Activated CD8-positive, alpha-beta memory T cell treated with anti-CD3 and anti-CD28 coated beads for 4 hours (primary cell): ENCODE measurements around the gene ZNF688.
"Not testable (repeated sequence)": the region's sequence is repeated elsewhere in the genome, so short reads cannot be mapped to it uniquely, and the experiment has no call there.

Experiments
- DNase-seq, 2 donors: peaks; one replicate each; pipeline ENCODE4 v3.0.0-alpha.2; 2020; ENCODE audit warnings: low read depth in 2 of 2

ZNF688 gene

GRCh38 chr16:30533748-30534367 is 37.7 kb downstream of the ZNF688 start:
- no peak for DNase-seq

DNA sequence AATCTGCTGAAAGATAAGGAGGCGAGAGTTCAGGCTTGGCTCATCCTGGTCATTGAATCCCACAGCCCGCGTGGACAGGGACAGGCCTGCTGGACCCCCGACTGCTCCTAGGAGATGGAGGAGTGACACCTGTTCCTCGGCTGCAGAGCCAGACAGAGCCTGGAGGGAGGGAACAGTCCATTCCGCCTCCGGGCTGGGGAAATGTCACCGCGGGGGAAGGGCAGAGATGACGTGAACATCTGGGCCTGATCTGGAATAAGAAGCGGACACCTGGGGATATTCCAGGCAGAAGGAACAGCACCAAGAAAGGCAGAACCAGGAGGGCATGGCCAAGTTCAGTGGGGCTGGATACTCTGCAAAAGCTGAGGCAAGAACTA is 38.4 kb downstream of the ZNF688 start:
- DNase-seq: no peak

DNA sequence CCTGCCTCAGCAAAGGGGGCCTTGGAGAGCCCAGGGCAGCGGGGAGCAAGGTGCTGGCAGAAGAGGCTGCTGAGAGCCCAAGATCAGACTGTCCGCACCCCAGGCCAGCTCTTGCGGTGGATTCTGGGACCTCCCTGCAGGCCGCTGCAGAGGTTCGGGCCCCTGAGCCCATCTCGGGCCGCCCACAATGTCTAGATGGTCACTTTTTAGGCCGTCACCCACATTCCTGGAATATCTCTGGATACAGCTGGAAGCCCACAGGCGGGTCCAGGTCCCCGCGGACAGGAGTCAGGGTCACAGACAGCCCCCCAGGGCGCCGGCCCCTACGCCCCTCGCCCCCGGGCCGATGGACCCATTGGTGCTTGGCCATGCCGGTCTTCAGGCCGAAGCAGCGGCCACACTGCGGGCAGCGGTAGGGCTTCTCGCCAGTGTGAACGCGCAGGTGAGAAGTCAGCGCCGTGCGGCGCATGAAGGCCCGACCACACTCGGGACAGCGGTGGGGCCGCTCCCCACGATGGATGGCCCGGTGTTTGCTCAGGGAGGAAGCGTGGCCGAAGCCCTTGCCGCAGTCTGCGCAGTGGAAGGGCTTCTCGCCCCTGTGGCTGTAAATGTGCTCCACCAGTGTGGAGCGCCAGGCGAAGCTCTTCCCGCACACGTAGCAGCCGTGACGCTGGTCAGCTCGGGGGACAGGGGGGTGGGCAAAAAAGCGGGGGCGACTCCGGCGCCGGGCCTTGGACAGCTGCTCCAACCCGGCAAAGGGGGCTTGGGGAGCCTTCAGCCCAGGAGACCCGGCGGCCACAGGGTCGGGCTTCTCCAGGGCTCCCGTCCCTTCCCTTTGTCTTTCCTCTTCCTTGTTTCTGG is 39.0 kb downstream of the ZNF688 start:
- no peak for DNase-seq

DNA sequence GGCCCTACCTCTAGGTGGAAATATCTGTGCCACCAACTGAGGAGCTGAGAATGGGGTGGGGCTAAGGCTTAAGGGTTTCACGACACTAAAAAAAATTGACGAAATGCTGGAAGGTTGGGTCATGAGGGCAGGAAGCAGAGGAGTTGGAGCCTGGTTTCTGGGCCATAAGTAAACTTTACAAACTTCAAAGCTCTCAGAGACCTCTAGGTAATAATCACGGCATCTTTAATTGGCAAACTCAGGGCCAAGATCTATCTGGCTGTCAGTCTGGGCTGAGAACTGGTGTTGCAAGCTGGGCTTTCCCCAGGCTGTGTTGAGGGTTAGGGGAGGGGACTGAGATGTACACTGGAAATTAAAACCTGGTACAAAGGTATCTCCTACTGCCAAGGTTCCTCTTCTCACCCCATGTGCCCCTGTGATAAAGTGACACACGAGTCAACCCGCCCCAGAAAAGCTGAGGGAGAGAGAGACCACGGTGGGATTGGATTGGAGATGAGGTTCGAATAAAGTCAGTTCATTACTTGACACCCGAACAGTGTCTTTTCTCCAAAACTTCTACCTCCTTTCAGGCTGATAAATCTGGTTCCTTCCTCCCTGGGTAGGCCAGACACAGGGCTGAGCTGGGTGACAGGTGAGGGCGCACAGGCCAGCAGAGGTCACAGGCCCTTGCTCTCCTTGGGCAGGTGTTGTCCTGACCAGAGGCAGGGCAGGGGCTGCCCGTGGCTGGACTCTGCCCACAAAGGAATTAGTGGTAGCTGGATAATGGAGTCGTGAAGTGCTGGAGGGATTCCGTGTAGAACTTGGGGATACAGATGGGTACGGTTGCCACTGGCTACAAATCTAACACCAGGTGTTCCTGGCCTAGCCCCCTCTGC is 41.1 kb downstream of the ZNF688 start:
- no peak for DNase-seq

GRCh38 chr16:30528799-30529457 is 42.6 kb downstream of the ZNF688 start:
- DNase-seq: no peak

- no peak for DNase-seq
Observed at GRCh38 chr16:30527635-30528178, 43.8 kb downstream of the ZNF688 start.

GRCh38 chr16:30526823-30527634 is 44.5 kb downstream of the ZNF688 start:
- peak; percentile 79 for DNase-seq

DNA sequence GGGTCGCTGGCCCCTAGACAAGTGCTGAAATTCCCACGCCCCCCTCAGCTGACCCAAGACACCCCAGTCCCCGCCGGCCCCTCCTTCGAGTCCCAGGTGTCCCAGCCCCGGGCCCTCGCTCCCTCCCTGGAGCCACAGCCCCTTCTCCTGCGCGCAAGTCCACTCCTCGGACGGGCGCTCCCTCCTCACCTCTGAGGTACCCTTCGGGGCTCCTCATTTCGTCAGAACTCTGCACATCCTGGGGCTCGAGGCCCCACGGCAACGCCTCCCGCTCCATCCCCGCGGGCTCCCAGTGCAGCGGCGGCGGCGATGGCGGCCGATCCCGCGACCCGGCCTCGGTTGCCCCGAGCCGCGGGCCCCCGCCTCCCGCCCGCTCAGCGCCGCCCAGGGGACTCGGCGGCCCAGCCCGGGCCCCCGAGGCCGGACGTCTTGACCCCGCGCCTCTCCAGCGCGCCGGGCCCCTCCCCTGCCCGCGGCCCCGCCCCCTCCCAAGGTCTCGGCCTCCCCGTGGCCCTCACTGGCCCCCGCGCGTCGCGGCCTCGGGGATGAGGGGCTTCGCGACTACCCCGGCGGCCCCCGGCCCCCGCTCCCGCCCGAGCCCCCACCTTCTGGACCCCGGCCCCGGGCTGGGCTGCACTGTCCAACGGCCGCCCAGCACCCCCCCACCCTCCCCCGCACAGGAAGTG is 45.2 kb downstream of the ZNF688 start, which contains the start of gene ZNF768:
TSS of gene ZNF768 (minus strand) at position 430 of the 686 bp plus-strand sequence. CDS start at position 277, 153 bp downstream.
- peak in 1 of 2 donors; percentile 13 for DNase-seq

GRCh38 chr16:30525844-30526136 is 45.7 kb downstream of the ZNF688 start:
- DNase-seq: no peak

DNA sequence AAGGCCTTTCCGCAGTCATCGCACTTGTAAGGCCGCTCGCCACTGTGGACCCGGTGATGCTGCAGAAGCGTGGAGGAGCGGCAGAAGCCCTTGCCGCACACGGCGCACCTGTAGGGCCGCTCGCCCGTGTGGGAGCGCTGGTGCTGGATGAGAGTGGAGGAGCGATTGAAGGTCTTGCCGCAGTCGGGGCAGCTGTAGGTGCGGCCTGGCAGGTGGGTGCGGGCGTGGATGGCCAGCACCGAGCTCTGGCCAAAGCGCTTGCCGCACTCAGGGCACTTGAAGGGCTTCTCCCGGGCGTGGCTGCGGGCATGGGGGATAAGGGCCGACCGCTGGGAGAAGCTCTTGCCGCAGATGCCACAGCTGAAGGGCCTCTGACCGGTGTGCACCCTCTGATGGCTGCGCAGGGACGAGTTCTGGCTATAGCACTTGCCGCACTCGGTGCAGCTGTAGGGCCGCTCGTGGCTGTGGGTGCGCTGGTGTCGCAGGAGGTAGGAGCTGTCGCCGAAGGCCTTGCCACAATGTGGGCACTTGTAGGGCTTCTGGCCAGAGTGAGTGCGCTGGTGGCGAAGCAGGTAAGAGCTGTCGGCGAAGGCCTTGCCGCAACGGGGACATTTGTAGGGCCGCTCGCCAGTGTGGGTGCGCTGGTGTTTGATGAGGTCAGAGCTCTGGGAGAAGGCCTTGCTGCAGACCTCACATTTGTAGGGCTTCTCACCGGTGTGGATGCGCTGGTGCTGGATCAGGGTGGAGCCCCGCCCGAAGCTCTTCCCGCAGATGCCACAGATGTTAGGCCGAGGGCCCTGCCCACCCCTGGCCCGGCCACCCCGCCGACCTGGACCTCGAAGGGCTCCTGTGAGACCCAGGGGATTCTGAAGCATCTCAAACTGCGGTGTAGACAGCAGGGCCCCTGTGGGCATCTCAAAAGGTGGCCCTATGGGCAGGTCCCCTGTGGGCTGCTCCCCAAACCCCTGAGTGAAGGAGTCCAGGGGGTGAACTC is 46.6 kb downstream of the ZNF688 start:
- DNase-seq: no peak

GRCh38 chr16:30523768-30524574 is 47.5 kb downstream of the ZNF688 start:
- no peak for DNase-seq

DNA sequence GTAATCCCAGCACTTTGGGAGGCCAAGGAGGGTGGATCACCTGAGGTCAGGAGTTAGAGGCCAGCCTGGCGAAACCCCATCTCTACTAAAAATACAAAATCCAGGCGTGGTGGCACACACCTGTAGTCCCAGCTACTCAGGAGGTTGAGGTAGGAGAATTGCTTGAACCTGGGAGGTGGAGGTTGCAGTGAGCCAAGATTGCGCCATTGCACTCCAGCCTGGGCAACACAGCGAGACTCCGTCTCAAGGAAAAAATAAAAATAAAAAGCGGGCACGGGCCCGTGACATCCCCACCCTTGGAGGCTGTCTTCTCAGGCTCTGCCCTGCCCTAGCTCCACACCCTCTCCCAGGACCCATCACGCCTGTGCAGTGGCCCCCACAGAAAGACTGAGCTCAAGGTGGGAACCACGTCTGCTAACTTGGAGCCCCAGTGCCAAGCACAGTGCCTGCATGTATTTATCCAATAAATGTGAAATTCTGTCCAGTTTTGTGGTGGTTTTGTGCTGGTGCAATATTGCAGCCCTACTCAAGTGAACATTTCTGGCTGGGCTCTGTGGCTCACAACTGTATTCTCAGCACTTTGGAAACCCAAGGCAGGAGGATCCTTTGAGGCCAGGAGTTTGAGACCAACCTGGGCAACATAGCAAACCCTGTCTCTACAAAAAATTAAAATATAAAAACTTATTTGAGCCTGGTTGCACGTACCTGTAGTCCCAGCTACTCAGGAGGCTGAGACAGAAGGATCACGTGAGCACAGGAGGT is 48.6 kb downstream of the ZNF688 start:
- not testable (repeated sequence) for DNase-seq

DNA sequence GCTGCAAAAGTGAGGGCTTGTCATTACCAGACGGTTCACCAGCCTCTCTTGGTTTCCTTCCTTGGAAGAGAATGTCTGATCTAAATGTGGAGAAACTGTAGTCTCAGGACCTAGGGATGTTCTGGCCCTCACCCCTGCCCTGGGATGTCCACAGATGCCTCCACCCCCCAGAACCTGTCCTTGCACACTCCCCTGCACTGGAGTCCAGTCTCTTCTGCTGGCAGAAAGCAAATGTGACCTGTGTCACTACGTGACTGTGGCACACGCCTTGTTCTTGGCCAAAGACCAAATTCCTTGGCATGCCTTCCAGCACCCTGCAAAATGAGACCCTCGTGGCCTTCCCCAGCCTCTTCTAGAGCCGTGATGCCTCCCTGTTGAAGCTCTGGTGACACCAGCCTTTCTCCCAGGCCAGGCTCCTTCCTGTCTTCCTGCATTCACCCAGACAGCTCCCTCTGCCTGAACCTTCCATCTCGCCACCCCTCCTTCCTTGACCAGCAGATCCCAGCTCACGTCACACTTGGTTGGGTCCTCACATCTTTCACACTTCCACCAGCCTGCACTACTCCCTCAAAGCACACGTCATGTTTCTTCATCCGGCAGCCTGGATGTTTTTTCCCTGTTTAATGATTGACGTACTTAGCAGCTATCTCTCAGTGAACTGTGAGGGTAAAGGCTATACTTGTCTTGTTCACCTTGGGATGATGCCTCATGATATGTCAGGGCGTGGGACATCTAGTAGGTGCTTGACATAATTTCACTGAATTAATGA is 49.5 kb downstream of the ZNF688 start:
- no peak for DNase-seq

DNA sequence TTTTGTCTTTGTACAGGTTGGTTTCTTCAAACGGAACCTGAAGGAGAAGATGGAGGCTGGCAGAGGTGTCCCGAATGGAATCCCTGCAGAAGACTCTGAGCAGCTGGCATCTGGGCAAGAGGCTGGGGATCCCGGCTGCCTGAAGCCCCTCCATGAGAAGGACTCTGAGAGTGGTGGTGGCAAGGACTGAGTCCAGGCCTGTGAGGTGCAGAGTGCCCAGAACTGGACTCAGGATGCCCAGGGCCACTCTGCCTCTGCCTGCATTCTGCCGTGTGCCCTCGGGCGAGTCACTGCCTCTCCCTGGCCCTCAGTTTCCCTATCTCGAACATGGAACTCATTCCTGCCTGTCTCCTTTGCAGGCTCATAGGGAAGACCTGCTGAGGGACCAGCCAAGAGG is 50.0 kb downstream of the ZNF688 start:
- DNase-seq: no peak
